Measurements from ENCODE around the gene LRCOL1.
"Not testable (repeated sequence)": the region's sequence is repeated elsewhere in the genome, so short reads cannot be mapped to it uniquely, and the experiment has no call there.

Gene LRCOL1

DNA sequence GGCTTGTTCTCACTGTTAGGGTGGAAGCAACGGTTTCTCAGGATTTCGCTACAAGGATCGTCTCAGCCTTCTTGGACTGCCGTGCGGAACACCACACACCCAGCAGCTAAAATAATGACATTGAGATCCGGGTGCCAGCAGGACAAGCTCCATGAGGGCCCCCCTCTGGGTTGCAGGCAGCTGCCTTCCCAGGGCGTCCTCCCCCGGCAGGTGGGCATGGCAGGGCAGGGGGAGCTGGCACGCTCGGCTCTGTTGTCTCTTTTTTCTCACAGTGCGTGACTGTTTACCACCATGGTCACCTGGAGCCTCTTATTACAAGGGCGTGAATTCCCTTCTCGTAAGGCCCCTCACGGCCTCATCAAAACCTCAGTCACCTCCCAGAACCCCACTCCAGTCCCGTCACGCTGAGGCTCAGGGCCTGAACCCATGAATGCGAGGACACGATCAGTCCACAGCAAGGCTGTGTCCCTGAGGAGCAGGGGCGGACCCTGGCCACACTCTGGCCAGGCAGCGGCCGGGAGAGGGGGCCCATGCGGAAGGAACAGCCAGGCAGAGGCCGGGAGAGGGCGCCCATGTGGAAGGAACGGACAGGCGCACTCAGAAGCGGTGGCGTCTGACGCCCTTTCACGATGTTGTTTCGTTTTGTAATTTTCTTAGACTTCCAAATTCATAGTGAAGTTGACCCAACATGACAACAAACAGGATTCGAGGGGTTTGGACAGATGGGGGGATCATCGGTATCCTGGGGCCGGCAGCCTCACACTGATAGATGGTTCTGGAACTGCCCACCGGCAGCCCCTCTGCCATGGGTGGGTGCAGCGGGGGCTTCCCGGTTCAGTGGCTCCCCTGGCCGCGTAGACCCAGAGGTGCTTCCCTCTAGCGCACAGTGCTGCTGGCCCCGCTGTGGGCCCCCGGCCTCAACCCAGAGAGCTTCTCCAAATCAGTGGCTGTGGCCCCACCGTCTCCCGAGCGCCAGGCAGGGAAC lies 10.0 kb downstream of the LRCOL1 start:
- DNase-seq, result peak; percentile 93

- DNase-seq, result not testable (repeated sequence)
Measured at GRCh38 chr12:132599502-132599901, 10.9 kb downstream of the LRCOL1 start.

GRCh38 chr12:132597333-132598316 lies 12.8 kb downstream of the LRCOL1 start:
- peak; percentile 83 for DNase-seq

DNA sequence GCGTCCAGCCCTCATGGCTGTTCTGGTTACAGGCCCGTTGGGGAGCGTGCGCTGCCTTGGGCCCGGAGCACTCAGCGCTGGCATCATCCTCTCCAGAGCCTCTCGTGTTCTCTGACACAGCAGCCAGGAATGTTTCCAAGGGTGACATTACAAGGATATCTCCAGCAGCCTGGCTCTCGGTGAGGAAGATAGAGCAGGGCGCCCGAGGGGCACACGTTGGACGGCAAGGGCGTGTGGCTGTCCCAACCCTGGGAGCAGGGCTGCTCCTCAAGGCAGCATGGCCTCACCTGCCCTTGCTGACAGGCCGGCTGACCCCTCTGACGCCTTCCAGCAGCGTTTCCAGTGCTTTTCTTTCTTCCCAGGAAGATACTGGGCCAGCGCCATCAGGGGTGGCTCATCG lies 14.4 kb downstream of the LRCOL1 start:
- no peak for DNase-seq

GRCh38 chr12:132595183-132595582 lies 15.2 kb downstream of the LRCOL1 start:
- DNase-seq, result no peak

GRCh38 chr12:132593938-132594358 lies 16.4 kb downstream of the LRCOL1 start:
- DNase-seq, result peak; percentile 96

- no peak for DNase-seq
Measured at GRCh38 chr12:132593521-132593920, 16.9 kb downstream of the LRCOL1 start.

DNA sequence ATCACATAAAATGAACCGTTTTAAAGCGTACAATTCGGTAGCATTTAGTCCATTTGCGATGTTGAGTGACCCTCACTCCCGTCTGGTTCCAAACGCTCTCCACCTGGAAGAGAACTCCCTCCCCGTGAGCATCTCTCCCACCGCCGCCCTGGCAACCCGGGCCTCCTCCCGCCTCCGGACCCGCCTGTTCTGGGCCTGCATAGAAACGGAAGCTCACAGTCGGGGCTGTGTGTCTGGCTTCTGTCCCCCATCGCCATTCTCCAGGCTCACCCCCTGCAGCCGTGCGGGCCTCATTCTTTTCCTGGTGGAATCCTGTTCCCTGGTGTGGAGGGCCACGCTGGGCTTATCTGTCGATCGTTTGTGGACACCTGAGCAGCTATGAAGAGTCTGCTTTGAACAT lies 17.3 kb downstream of the LRCOL1 start:
- no peak for DNase-seq

GRCh38 chr12:132592282-132592970 lies 18.0 kb downstream of the LRCOL1 start:
- no peak for DNase-seq

DNA sequence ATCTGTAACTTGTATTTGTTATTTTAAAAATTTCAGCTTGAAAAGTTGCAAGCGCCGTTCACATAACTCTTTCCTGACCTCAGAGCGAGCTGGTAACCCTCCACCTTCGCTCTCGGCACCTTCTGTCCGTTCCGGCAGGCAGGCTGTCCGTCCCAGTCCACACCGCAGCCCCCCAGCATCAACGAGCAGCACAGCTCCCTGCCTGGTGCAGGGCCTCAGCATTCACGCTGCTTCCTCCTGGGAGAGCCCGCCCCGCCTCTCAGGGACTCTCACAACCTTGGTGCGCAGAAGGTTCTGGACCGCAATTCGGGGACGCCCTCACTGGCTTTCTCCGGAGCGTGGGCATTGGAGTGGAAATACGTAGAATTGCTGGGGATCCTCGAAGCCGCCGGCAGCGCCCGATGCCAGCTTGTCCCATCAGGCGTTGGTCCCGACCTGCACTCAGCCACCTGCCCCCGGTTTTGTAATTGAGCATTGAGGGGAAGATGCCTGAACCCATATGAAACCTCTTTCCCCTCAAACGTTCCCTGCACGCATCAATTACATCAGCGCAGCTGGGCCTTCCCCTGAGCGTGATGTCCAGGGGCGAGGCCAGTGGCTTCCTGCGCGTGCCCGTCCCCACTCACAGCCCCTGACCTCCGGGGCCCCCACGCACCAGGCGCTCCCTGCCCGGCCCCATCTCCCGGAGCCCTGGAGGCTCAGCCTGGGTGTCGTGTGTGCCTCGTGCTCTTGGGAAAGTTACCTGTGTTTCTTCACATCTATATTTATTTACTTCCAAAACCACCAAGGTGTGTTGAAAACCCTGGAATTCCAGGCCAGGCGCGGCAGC lies 19.1 kb downstream of the LRCOL1 start:
- DNase-seq, result no peak

GRCh38 chr12:132588821-132589669 lies 21.3 kb downstream of the LRCOL1 start:
- no peak for DNase-seq

- no peak for DNase-seq
Measured at GRCh38 chr12:132588319-132588718, 22.1 kb downstream of the LRCOL1 start.

- DNase-seq, result no peak
Measured at GRCh38 chr12:132587781-132588180, 22.6 kb downstream of the LRCOL1 start.

DNA sequence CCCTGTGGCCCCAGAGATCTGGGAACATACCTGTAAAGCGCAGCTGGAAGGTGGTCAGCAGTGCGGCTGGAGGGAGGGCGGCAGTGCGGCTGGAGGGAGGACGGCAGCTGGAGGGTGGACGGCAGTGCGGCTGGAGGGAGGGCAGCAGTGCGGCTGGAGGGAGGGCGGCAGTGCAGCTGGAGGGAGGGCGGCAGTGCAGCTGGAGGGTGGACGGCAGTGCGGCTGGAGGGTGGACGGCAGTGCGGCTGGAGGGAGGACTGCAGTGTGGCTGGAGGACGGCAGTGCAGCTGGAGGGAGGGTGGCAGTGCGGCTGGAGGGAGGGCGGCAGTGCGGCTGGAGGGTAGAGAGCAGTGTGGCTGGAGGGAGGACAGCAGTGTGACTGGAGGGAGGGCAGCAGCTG lies 23.5 kb downstream of the LRCOL1 start:
- no peak for DNase-seq

- DNase-seq, result no peak
Measured at GRCh38 chr12:132585177-132585576, 25.2 kb downstream of the LRCOL1 start.

DNA sequence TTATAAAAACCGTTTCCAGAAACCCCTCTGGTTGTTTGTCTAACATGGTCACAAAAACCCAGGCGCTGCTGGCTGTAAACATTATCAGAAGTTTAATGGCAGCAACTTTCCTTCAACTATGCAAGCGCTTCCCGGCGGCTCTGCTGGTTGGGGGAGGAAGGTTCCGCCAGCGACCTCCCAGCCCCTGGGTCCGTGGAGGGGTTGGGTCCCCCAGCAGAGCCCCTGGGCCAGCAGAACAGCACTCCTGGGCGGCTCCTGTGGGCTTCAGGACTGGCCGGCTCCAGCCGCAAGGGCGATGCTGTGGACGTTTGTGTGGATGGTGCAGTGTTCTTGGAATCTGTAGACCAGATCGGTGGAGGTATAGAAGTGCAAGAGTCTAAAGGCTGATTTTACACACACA lies 26.0 kb downstream of the LRCOL1 start:
- DNase-seq, result no peak

GRCh38 chr12:132583736-132584135 lies 26.6 kb downstream of the LRCOL1 start:
- DNase-seq, result peak; percentile 54

GRCh38 chr12:132583411-132583710 lies 27.0 kb downstream of the LRCOL1 start:
- no peak for DNase-seq

GRCh38 chr12:132582582-132583410 lies 27.6 kb downstream of the LRCOL1 start:
- DNase-seq, result peak; percentile 43

DNA sequence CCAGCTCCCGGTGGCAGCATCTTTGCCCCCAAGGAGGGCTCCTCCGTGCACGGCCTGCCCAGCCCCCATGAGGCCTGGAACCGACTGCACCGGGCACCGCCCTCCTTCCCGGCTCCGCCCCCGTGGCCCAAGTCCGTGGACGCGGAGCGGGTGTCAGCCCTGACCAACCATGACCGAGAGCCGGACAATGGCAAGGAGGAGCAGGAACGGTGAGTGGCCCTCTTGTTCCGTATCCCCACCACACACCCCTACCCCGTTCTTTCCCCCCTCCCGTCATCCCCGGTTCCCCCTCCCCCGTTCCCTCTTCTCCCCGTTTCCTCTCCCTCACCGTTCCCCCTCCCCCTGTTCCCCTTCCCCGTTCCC lies 28.3 kb downstream of the LRCOL1 start:
- DNase-seq, result peak; percentile 56

Measured in eye (tissue), 1 donor.